ENCODE results near the gene SNX5. TPM values are rescaled to one million over a fixed set of nuclear protein-coding genes. Genes with fewer than 3 reads are reported as not detected.

The SNX5 gene
- total and polyA plus RNA-seq, 2 of the 13 experiments (the other 11 are each of a cell fraction or from before 2014, with no cell fraction given) = 664 to 1,040 TPM

GRCh38 chr20:17969884-17970409 lies 1.4 kb upstream of the SNX5 start (continued):
- TF ChIP-seq SUZ12 (IDR thresholded peaks at IDR 0.05; ENCODE audit: low read depth, low read length) (no peak), PHF20 (CRISPR knock-in tag; IDR thresholded peaks at IDR 0.05) (no peak), RERE (CRISPR knock-in tag; IDR thresholded peaks at IDR 0.05; ENCODE audit: low read depth) (no peak), RAD21 (CRISPR knock-in tag; IDR thresholded peaks at IDR 0.05) (no peak), TRIM22 (IDR thresholded peaks at IDR 0.05) (no peak), USF2 (IDR thresholded peaks at IDR 0.05; ENCODE audit: low read depth, low read length) (no peak), USF2 (CRISPR knock-in tag; IDR thresholded peaks at IDR 0.05; ENCODE audit: borderline replicate concordance) (no peak), MTERF4 (CRISPR knock-in tag; IDR thresholded peaks at IDR 0.05) (peak; percentile 58; the same call in 1 of the 2 replicates), NFE2L2 (IDR thresholded peaks at IDR 0.05; ENCODE audit: low read length) (no peak), TCF7L2 (IDR thresholded peaks at IDR 0.05; ENCODE audit: low read depth, low read length) (no peak), HCFC1 (IDR thresholded peaks at IDR 0.05; ENCODE audit: low read depth, low read length) (no peak), FOXA1 (IDR thresholded peaks at IDR 0.05) (no peak), FOXA1 (CRISPR knock-in tag; IDR thresholded peaks at IDR 0.05) (no peak), RFXAP (CRISPR knock-in tag; IDR thresholded peaks at IDR 0.05; ENCODE audit: borderline replicate concordance) (no peak), ZBTB34 (CRISPR knock-in tag; IDR thresholded peaks at IDR 0.05) (no peak), ZBTB43 (CRISPR knock-in tag; conservative IDR thresholded peaks at IDR 0.05) (0 out of 2 replicates have a peak, but pooled peaks have one; percentile 9)
